SU-DHL-6 (cell line): ENCODE measurements around the gene GRAMD1B.

Experiments used
- H2AFZ ChIP-seq: fragments of 200-600 bp; sonication (generic); 2 replicates; pipeline ENCODE4 v1.6.1; 2014; ENCODE audit warnings: low read depth, mild to moderate bottlenecking, moderate library complexity, mixed read lengths, antibody characterized with exemption, low read length; ENCODE audit not compliant: severe bottlenecking
- H3F3A ChIP-seq: fragments of 200-600 bp; shearing (Covaris generic); 2 replicates; pipeline ENCODE4 v1.6.0; 2016; ENCODE audit warnings: antibody characterized with exemption, mild to moderate bottlenecking; ENCODE audit not compliant: insufficient read depth
- H3K27ac ChIP-seq: fragments of 200-600 bp; sonication (generic); 2 replicates; pipeline ENCODE4 v1.5.1; 2016; ENCODE audit warnings: low read depth, mild to moderate bottlenecking, low read length, moderate library complexity, mixed read lengths
- H3K27me3 ChIP-seq: fragments of 200-600 bp; sonication (generic), shearing (Covaris generic); 2 replicates; pipeline ENCODE4 v1.6.0; 2014; ENCODE audit warnings: mild to moderate bottlenecking, low read length
- H3K36me3 ChIP-seq: fragments of 200-600 bp; sonication (generic); 2 replicates; pipeline ENCODE4 v1.6.1; 2014; ENCODE audit warnings: mild to moderate bottlenecking, low read length, mixed read lengths
- H3K4me2 ChIP-seq: fragments of 300-600, 200-600 bp; shearing (Covaris generic), sonication (generic); 2 replicates; pipeline ENCODE4 v1.6.0; 2014; ENCODE audit warnings: low read length, low read depth, mild to moderate bottlenecking; ENCODE audit not compliant: poor library complexity, severe bottlenecking
- H3K4me3 ChIP-seq: fragments of 200-600 bp; sonication (generic); 2 replicates; pipeline ENCODE4 v1.5.1; 2014; ENCODE audit warnings: antibody characterized with exemption, low read length, mild to moderate bottlenecking, mixed read lengths; ENCODE audit not compliant: insufficient read depth, poor library complexity, severe bottlenecking
- H3K79me2 ChIP-seq: fragments of 200-600 bp; sonication (generic); 2 replicates; pipeline ENCODE4 v1.6.1; 2014; ENCODE audit warnings: mild to moderate bottlenecking, low read length, moderate library complexity; ENCODE audit not compliant: insufficient read depth
- H3K9ac ChIP-seq: fragments of 200-600 bp; sonication (generic); 2 replicates; pipeline ENCODE4 v1.7.0; 2014; ENCODE audit warnings: mild to moderate bottlenecking, low read length
- H3K9me2 ChIP-seq: fragments of 200-600 bp; sonication (generic); replicated peaks from 2 replicates; pipeline ENCODE4 v1.6.1; 2014; ENCODE audit warnings: low read length; ENCODE audit not compliant: insufficient read depth
- H3K9me3 ChIP-seq: fragments of 200-600 bp; sonication (generic); 2 replicates; pipeline ENCODE4 v1.6.1; 2014; ENCODE audit warnings: low read length, mixed read lengths; ENCODE audit not compliant: insufficient read depth
- H4K20me1 ChIP-seq: fragments of 200-600 bp; sonication (generic); 2 replicates; pipeline ENCODE4 v1.6.1; 2014; ENCODE audit warnings: low read depth, mild to moderate bottlenecking, antibody characterized with exemption, low read length, moderate library complexity, mixed read lengths
- EZH2phosphoT487 ChIP-seq: fragments of 200-600 bp; sonication (generic), shearing (Covaris generic); conservative IDR thresholded peaks from 2 replicates; pipeline ENCODE4 v1.6.1; 2018; ENCODE audit warnings: mild to moderate bottlenecking, antibody characterized with exemption, low read length, moderate library complexity, mixed read lengths
- TF ChIP-seq, protein P1 (sequence below): fragments of 200-600 bp; sonication (generic); IDR thresholded peaks from one replicate; pipeline ENCODE4 v1.5.1; 2017; ENCODE audit warnings: antibody characterized with exemption, mild to moderate bottlenecking, low read length, moderate library complexity; ENCODE audit not compliant: insufficient read depth, poor library complexity, severe bottlenecking

Gene GRAMD1B

DNA sequence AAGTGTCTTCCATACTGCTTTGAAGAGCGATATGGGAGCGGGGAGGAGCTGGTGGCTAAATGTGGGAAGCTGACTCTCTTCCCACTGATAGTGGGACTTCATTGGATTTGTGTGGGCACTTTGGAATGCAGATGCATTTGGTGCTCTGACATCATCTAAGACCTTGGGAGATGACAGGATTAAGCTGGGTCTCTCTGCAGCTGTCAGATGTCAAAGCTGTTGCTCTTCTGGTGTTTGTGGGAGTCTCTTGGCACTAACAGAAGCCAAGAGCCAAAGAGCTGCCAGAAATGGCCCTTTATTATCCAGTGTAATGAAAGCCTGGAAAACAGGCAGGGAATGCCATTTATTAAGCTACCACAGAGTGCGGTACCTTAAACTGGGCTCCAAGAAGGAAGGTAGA, 20.6 kb downstream of the GRAMD1B start:
- no peak overlapping the region for H2AFZ ChIP-seq
- TF ChIP-seq EZH2phosphoT487 = no peak
- TF ChIP-seq, protein P1, sequence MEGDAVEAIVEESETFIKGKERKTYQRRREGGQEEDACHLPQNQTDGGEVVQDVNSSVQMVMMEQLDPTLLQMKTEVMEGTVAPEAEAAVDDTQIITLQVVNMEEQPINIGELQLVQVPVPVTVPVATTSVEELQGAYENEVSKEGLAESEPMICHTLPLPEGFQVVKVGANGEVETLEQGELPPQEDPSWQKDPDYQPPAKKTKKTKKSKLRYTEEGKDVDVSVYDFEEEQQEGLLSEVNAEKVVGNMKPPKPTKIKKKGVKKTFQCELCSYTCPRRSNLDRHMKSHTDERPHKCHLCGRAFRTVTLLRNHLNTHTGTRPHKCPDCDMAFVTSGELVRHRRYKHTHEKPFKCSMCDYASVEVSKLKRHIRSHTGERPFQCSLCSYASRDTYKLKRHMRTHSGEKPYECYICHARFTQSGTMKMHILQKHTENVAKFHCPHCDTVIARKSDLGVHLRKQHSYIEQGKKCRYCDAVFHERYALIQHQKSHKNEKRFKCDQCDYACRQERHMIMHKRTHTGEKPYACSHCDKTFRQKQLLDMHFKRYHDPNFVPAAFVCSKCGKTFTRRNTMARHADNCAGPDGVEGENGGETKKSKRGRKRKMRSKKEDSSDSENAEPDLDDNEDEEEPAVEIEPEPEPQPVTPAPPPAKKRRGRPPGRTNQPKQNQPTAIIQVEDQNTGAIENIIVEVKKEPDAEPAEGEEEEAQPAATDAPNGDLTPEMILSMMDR = no peak
- no peaks in the 10 kb centered on the region for H3K9me3 ChIP-seq
- H3K36me3 ChIP-seq = no peaks in the 10 kb centered on the region
- no peak overlapping the region for H3K4me2 ChIP-seq
- H3K79me2 ChIP-seq = no peaks in the 10 kb centered on the region
- H3K4me3 ChIP-seq = no peak overlapping the region
- H3K27me3 ChIP-seq = 0 out of 2 replicates have a peak, but pooled peaks cover 3% of the 10 kb centered on the region
- H3F3A ChIP-seq = no peaks in the 10 kb centered on the region
- H4K20me1 ChIP-seq = no peaks in the 10 kb centered on the region
- no peak overlapping the region for H3K27ac ChIP-seq
- no peaks in the 10 kb centered on the region for H3K9me2 ChIP-seq
- no peak overlapping the region for H3K9ac ChIP-seq

DNA sequence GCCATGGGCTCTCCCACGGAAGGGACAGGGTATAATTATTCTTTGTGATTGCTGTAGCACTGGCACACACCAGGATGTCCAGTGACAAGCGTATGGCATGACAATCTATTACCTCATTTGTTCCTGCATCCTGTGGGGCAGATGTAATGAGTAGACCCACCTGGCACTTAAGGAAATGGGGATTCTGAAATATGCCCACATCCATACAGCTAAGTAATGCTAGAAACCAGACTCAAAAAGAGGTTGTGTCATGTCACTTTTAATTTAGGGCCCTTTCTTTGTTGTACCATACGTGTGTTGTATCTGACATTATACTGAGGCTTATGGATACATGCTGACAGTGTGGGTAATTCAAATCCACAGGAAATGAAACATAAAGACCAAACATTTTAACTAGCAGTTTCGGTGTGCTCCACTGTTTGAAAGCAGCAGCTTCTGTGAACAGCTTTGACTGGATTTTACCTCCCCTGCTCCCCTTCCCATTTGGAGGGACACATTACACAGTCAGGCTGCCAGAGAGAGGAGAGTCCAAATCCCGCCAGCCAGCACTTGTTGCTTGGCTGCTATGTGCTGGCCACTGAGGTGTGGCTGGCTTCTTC, 21.2 kb downstream of the GRAMD1B start:
- TF ChIP-seq, protein P1 = no peak
- no peak for TF ChIP-seq EZH2phosphoT487
- no peak overlapping the region for H3K4me3 ChIP-seq
- H3K79me2 ChIP-seq = no peaks in the 10 kb centered on the region
- H3F3A ChIP-seq = no peaks in the 10 kb centered on the region
- no peaks in the 10 kb centered on the region for H4K20me1 ChIP-seq
- H2AFZ ChIP-seq = no peak overlapping the region
- no peak overlapping the region for H3K4me2 ChIP-seq
- H3K36me3 ChIP-seq = no peaks in the 10 kb centered on the region
- H3K9me3 ChIP-seq = no peaks in the 10 kb centered on the region
- H3K9ac ChIP-seq = no peak overlapping the region
- H3K27ac ChIP-seq = no peak overlapping the region
- H3K27me3 ChIP-seq = 0 out of 2 replicates have a peak, but pooled peaks cover 3% of the 10 kb centered on the region
- no peaks in the 10 kb centered on the region for H3K9me2 ChIP-seq

DNA sequence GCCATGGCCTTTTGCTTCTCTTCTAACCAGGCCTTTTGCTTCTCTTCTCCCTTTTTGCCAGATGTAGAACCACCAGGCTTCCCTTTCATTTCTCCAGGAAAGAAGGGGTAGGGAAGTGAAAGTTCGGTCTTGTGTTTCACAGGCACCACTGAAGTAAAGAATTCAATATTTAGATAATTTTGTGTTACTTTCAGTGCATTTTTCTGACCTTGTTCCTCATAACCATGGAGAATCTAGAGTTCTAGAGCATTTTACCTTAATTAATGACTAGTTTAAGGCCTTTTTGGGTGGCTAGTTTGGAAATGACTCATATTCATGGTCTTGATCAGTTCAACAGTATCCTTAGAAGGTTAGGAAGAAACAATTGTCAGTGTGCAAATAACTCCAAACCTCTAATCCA, 22.7 kb downstream of the GRAMD1B start:
- H3F3A ChIP-seq = no peaks in the 10 kb centered on the region
- TF ChIP-seq, protein P1 = no peak
- no peak for TF ChIP-seq EZH2phosphoT487
- H2AFZ ChIP-seq = no peak overlapping the region
- H3K4me3 ChIP-seq = no peak overlapping the region
- no peaks in the 10 kb centered on the region for H3K79me2 ChIP-seq
- no peaks in the 10 kb centered on the region for H4K20me1 ChIP-seq
- no peaks in the 10 kb centered on the region for H3K36me3 ChIP-seq
- no peak overlapping the region for H3K9ac ChIP-seq
- H3K27me3 ChIP-seq = 0 out of 2 replicates have a peak, but pooled peaks cover 3% of the 10 kb centered on the region
- H3K9me3 ChIP-seq = no peaks in the 10 kb centered on the region
- H3K27ac ChIP-seq = no peak overlapping the region
- H3K4me2 ChIP-seq = no peak overlapping the region
- H3K9me2 ChIP-seq = no peaks in the 10 kb centered on the region
